GM18511 (cell line): ENCODE data around the gene ZNF580.

Source experiments
- ATAC-seq: cut with Tn5 transposase; IDR thresholded peaks from one replicate; pipeline ENCODE4 v1.9.1; 2021; ENCODE audit warnings: mild to moderate bottlenecking, moderate library complexity; ENCODE audit not compliant: unreplicated experiment

The ZNF580 gene

DNA sequence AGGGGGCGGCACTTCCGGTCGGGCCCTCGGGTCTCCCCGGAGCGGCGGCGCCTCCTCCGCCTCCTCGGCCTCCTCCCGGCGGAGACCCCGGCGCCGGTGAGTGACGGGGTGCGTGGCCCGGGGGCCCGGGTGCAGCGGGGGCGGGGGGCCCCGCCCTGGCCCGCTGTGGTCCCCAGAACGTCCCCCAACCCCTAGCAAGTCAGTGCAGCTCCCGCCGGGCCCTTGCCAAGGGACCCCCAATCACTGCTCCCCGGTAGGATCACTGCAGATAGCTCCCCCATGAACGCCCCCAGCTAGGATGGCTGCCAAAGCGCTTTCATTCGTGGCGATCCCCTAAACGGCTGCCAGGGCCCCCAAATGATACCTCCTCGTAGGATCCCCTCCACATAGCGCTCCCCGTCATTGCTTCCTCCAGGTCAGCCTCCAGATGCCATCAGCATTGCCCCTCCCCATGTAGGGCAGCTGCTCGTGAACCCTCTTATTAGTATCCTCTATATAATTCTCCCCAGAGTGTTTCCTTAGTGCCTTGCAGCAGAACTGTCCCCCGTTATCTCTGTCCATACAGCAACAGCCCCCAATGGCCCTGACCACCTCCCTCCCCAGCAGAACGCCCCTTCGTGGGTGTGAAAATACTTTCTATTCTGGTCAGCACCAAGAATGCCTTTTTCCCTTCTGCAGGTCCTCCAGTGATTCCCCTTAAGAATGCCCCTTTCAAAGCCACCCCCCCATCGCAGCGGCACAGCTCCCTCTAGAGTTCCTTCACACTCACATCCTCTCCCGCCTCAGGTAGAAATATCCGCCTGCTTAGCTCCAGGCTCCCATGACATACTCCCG, 34.9 kb upstream of the ZNF580 start, which contains the start of gene ZNF865:
TSS of gene ZNF865 (plus strand) at position 11 of the 834 bp plus-strand sequence. CDS start 7,972 bp downstream, outside the sequence.
- peak; percentile 41 for ATAC-seq

DNA sequence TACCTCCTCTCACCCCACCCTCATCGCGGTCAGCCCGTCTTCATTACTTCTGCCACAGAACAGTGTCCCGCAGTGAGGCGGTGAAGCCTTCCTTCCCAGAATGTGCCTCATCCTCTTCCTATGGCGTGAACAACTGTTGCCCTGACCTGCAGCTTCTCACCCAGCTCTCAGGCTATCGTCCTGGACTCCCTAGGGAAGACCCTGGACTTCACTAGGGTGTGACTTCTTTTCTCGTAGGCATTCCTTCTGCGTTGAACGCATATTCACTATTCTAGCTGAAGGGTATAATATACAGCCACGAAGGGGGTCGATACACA, 34.4 kb upstream of the ZNF580 start:
- no peak for ATAC-seq

DNA sequence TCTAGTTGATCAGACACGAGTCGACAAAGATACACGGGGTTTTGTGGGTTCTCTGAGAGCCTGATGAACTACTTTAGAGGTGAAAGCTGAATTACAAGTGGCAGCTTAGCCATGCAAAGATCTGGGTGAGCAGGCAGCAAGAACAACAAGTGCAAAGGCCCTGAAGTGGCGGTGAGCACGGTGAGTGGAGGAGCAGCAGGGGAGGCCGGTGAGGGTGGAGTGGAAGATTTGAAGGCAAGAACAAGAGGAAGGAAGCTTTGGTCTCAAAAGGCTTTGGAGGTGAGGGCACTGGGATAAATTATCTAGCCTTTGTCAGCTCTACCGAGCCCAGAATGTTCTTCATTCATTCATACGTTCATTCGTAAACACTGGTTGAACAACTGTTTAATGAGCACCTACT, 34.0 kb upstream of the ZNF580 start:
- ATAC-seq, result no peak

DNA sequence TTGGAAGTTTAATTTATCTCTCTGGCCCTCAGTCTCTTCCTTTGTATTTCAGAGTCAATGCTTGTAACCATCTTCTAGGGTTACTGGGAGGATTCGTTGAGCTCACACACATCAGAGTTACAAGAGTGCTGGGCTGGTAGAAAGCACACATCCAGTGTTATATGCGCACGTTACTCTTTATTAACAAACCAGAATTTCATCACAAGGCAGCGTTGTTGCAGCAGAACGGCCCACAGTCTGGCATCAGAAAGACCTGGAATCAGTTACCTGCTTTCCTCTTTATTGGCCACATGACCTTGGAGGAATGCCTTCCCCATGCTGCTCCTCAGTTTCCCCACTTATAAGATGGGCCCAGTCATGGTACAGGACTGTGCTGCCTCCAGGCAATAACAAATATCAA, 31.5 kb upstream of the ZNF580 start:
- no peak for ATAC-seq

DNA sequence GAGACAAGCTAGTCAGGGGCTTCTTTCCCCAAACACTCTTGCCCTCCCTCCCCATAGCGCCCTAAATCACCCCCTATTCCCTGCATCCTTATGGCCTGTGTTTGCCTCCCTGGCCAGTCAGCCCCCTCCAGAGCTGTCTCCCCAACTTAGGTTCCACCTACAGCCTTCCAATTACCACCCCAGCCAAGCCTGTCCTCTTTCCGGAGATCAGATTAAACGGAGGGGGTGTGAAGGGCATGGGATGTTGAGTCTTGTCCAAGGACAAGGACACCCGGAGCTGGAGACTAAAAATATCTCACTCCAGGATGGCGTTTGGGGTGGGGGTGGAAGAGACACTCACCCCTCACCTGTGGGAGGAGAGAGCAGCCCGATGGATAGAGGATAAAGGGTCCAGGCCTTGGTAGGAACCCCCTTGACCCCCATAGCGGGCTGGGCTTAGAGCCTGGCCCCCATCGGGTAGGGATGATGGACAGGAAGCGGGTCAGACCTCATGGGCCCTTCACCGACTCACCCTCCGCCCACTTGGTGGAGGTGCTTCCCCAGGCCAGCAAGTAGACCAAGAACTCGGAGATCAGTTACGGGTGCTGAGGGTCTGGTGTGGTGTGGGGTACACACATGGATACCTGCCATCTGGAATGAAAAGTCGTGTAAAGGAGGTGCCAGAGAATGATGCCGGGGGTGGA, 29.4 kb upstream of the ZNF580 start:
- no peak for ATAC-seq

DNA sequence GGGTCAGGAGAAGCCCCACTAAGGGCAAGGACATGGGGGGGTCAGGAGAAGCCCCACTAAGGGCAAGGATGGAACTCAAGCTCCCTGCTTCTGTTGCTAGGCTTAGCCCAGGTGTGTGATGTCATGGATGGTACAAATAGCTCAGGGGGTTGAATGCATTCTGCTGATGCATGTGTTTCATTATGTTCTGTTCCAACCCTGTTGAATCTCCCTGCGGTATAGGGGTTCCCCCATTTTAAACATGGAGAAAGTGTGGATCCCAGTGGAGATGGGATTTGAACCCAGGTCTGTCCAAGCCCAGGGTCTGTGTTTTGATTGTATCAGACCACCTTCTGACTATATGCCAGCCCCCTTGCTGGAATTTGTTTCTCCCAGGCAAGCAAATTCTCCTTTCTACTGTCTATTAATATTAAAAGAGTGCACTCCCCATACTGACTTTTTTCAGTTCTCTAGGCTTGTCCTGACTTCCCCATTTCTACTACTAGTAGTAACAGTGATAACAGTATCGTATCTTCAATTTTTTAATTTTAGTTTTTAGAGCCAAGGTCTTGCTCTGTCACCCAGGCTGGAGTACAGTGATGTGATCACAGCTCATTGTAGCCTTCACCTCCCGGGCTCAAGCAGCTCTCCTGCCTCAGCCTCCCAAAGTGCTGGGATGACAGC, 28.7 kb upstream of the ZNF580 start:
- no peak for ATAC-seq

DNA sequence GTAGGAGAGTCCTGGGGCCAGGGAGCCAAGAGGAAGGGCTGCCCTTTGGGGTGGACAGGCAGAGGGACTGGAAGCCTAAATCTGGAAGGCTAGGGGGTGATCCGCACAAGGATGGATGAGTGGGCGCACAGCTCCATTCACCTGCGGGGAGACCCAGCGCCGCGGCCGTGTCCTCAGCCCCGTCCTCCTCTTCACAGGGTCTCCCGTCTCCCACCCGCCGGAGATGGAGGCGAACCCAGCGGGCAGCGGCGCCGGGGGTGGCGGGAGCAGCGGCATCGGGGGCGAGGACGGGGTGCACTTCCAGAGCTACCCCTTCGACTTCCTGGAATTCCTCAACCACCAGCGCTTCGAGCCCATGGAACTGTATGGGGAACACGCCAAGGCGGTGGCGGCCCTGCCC, 27.4 kb upstream of the ZNF580 start:
- no peak for ATAC-seq

DNA sequence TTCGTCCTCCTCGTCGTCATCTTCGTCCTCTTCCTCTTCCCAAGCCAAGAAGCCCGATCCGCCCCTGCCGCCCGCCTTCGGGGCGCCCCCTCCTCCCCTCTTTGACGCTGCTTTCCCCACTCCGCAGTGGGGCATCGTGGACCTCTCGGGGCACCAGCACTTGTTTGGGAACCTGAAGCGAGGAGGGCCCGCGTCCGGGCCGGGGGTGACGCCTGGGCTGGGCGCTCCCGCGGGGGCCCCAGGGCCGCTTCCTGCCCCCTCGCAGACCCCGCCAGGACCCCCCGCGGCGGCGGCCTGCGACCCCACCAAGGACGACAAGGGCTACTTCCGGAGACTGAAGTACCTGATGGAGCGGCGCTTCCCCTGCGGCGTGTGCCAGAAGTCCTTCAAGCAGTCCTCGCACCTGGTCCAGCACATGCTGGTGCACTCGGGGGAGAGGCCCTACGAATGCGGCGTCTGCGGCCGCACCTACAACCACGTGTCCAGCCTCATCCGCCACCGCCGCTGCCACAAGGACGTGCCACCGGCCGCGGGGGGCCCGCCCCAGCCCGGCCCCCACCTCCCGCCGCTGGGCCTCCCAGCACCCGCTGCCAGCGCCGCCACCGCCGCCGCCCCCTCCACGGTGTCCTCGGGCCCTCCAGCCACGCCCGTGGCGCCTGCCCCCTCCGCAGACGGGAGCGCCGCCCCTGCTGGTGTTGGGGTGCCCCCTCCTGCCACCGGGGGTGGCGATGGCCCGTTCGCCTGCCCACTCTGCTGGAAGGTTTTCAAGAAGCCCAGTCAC, 26.7 kb upstream of the ZNF580 start:
- no peak for ATAC-seq

DNA sequence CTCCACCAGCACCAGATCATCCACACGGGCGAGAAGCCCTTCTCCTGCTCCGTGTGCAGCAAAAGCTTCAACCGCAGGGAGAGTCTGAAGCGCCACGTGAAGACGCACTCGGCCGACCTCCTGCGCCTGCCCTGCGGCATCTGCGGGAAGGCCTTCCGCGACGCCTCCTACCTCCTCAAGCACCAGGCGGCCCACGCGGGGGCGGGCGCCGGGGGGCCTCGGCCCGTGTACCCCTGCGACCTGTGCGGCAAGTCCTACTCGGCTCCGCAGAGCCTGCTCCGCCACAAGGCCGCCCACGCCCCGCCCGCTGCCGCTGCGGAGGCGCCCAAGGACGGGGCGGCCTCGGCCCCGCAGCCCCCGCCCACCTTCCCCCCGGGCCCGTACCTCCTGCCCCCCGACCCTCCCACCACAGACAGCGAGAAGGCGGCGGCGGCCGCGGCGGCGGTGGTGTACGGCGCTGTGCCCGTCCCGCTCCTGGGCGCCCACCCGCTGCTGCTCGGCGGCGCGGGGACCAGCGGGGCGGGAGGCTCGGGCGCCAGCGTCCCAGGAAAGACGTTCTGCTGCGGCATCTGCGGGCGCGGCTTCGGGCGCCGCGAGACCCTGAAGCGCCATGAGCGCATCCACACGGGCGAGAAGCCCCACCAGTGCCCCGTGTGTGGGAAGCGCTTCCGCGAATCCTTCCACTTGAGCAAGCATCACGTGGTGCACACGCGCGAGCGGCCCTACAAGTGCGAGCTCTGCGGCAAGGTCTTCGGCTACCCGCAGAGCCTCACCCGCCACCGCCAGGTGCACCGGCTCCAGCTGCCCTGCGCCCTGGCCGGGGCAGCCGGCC, 25.9 kb upstream of the ZNF580 start:
- no peak for ATAC-seq

DNA sequence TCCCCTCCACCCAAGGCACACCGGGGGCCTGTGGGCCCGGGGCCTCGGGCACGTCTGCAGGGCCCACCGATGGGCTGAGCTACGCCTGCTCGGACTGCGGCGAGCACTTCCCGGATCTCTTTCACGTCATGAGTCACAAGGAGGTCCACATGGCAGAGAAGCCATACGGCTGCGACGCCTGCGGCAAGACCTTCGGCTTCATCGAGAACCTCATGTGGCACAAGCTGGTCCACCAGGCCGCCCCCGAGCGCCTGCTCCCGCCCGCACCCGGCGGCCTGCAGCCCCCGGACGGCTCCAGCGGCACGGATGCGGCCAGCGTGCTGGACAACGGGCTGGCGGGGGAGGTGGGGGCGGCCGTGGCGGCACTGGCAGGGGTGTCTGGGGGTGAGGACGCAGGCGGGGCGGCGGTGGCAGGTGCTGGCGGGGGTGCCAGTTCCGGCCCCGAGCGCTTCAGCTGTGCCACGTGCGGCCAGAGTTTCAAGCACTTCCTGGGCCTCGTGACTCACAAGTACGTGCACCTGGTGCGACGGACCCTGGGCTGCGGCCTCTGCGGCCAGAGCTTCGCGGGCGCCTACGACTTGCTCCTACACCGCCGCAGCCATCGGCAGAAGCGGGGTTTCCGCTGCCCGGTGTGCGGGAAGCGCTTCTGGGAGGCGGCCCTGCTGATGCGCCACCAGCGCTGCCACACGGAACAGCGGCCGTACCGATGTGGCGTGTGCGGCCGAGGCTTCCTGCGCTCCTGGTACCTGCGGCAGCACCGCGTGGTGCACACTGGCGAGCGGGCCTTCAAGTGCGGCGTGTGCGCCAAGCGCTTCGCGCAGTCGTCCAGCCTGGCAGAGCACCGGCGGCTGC, 25.0 kb upstream of the ZNF580 start:
- ATAC-seq, result no peak

DNA sequence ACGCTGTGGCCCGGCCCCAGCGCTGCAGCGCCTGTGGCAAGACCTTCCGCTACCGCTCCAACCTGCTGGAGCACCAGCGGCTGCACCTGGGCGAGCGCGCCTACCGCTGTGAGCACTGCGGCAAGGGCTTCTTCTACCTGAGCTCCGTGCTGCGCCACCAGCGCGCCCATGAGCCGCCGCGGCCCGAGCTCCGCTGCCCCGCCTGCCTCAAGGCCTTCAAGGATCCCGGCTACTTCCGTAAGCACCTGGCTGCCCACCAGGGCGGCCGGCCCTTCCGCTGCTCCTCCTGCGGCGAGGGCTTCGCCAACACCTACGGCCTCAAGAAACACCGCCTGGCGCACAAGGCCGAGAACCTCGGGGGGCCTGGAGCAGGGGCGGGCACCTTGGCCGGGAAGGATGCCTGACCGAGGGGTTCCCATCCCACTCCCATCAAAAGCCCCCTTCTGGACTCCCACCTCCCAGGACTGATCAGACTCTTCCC, 24.4 kb upstream of the ZNF580 start:
- ATAC-seq, result no peak

DNA sequence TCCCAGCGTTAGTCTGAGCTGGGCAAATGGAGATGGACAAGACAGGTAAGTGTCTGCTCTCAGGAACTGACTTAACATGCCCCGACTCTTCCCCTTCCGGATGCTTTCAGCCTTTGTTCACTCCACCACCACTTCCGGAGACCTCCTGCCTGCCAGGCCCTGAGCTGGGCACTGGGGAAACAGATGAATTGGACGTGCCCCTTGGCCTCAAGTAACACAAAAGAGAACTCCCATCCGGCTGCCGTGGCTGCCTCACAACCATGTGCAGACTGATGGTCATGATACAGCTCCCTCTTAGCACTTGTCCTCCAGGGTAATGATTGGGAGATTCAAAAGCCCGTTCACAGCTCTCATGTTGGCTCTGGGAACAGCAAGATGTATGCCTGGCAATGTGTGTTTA, 23.4 kb upstream of the ZNF580 start:
- no peak for ATAC-seq

DNA sequence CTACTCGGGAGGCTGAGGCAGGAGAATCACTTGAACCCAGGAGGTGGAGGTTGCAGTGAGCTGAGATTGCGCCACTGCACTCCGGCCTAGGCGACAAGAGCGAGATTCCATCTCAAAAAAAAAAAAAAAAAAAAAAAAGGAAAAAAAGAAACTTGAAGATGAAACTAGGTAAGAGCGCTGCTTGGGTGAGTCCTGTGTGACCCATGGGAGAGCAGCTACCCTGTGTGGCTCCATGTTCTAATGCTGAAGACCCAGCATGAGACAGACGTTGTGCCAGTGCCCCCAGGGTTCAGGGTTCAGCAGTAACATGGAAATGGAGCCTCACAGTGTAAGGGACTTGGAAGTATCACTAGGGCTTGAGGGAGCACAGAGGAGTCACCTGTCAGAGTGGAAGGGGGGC, 22.4 kb upstream of the ZNF580 start:
- no peak for ATAC-seq

DNA sequence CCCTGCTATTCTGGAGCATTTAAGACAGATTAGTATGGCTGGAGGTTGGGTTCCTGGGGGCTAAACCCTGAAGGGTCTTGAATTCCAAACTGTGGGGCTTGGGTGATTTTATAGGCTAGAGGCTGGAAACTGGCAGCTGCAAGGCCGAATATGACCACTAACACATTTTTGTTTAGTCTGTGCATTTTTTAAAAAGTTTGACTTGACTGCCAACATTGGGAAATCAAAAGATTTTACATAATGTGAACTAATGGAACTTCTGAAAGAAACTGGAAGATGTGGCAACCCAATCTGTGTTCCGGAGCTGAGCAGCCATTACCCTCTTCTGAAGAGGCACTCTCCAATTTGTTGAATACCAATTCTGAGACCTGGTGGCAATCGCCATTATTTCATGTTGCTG, 21.5 kb upstream of the ZNF580 start:
- no peak for ATAC-seq

DNA sequence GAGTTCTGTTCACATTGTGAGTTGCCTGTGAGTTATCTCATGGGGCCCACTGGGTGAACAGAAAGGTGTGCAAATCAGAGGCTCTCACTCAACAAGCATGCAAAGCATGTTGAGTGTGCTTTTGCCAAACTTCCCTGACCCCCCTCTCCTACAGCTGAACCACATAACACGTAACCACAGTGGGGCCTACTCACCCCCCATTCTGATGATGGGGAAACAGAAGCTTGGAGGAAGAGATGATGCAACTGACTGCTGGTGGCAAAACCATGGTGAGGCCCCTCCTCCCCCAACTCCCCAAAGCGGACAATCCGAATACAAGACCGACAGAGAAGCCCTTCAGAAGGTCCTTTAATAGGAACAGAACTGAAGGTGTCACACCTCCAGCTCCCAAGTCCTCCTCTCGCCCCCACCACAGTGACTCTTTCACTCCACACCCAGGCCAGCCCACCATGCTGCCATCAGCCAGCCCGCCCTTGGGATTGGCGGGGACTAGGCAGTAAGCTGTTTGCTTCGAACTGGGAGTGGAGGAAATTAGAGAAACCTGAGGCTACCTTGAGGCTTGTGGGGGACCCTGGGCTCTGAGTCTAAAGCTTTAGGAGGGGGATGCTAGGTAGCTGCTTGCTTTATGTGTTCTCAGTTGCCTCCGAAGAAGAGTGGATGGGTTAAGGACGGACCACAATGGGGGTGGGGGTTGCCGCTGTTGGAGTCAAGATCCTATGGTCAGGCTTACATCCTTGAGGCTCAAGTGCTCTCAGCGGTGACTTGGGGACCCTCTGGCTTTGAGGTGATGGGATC, 20.2 kb upstream of the ZNF580 start:
- ATAC-seq, result no peak

DNA sequence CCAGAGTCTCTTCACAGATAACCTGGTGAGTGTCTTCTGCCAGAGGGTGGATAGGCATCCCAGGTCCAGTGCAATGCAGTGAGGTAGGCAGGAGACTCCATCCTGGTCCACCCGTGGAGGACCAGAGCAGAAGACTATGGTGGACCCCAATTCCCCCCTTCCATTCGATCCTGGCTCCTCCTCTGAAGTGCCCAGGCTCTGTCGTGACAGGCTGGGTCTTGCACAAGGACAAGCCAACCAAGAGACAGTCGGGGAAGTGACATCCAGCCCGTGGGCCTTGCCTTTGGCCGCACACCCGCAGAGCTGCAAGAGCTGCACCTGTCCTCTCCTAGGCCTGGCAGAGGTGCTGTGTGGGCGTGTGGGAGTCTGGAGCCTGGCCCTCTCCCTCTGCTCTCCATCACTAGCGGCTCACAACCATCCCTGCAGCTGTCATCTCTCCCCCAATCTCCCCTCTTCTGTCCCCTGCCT, 19.6 kb upstream of the ZNF580 start:
- ATAC-seq, result no peak

DNA sequence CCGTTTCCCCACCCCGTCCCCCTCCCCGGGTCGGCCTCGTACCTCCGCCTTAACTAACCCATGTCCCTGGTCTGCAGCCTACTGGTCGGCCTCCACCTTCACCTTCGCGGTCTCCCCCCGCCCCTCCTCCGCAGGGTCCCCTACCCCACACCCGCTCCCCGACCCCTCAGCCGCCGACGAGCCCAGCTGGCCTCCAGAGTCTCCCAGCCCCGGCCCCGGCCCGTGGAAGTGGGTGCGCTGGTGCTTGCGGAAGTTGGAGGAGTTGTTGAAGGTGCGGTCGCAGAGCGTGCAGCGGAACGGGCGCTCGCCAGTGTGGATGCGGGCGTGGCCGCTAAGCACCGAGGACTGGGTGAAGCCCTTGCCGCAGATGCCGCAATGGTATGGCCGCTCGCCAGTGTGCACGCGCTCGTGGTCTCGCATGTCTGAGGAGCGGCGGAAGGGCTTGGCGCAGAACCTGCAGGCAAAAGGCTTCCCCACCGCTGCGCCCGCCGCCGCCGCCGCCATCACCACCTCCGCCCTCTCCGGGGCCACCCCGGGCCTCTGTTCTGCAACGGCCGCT, 19.1 kb upstream of the ZNF580 start:
- no peak for ATAC-seq
